RWPE1 (cell line): ENCODE data around the gene ENOX1.

ENCODE experiments used
- CTCF ChIA-PET: fragments of 350-600 bp; sonication (Branson Sonifier 250); formaldehyde crosslinking; extraction: SDS; loops from one replicate; lab custom pipeline; 2021; lab: Yijun Ruan, JAX
- POLR2A ChIA-PET: fragments of 400-600 bp; formaldehyde crosslinking; extraction: SDS; loops from one replicate; lab custom pipeline; 2020; ENCODE audit warnings: antibody characterized with exemption; ENCODE audit not compliant: low non-redundant PET; lab: Yijun Ruan, JAX
- DNase-seq: peaks from one replicate; pipeline ENCODE4 v3.0.0; 2012; ENCODE audit warnings: low spot score
- H3K27ac ChIP-seq: fragments of 450-650 bp; 2 replicates; pipeline ENCODE4 v1.5.1; 2017
- TF ChIP-seq, protein P1 (sequence below): fragments of 450-650 bp; conservative IDR thresholded peaks from 2 replicates; pipeline ENCODE4 v1.5.1; 2017; ENCODE audit warnings: low read depth, mild to moderate bottlenecking

ENOX1 gene

DNA sequence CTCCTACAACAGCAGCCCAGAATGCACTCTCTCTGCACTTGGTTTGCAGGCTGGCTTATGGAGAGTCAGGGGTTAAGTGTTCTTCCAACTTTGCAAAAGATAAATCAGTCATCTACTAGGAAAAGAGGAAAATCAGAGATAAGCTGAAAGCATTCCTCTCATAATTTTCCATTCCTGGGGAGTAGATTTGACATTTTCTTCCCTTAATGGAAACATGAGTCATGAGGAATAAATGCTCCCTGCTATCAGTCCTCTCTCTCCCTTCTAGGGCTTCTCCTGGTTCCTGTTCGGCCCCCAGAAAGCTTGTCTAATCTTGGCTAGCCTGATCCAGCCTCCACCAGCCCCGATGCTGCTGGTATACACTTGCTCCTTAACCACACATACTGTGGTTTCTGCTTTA lies 28.4 kb upstream of the ENOX1 start:
- POLR2A ChIA-PET, result no interaction called here

DNA sequence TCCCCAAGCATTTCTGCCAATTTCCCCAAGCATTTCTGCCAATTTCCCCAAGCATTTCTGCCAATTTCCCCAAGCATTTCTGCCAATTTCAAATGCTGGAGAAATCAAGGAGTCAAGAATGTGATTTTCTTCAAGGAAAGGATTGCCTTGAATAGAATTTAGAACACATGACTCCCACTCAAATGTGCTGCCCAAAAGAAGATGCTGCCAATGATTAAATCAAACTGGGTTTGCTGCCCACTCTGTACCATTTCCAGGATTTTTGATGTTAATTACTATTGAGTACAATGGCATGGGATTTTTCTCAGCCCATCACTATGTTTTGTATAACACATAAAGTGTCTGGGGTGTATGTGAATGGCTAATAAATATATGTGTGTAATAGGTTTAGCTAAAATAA lies 21.9 kb upstream of the ENOX1 start:
- no peak overlapping the region for H3K27ac ChIP-seq
- TF ChIP-seq, protein P1, sequence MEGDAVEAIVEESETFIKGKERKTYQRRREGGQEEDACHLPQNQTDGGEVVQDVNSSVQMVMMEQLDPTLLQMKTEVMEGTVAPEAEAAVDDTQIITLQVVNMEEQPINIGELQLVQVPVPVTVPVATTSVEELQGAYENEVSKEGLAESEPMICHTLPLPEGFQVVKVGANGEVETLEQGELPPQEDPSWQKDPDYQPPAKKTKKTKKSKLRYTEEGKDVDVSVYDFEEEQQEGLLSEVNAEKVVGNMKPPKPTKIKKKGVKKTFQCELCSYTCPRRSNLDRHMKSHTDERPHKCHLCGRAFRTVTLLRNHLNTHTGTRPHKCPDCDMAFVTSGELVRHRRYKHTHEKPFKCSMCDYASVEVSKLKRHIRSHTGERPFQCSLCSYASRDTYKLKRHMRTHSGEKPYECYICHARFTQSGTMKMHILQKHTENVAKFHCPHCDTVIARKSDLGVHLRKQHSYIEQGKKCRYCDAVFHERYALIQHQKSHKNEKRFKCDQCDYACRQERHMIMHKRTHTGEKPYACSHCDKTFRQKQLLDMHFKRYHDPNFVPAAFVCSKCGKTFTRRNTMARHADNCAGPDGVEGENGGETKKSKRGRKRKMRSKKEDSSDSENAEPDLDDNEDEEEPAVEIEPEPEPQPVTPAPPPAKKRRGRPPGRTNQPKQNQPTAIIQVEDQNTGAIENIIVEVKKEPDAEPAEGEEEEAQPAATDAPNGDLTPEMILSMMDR, result no peak
- CTCF ChIA-PET, result no interaction called here
- DNase-seq, result no peak
- POLR2A ChIA-PET, result no interaction called here

More for the DNA sequence above, 28.4 kb upstream of the ENOX1 start:
- peak; percentile 30 for DNase-seq
- CTCF ChIA-PET, result interaction anchor here (1.9 kb wide), 1 partner anchor 11 kb away, joined by 7 read pairs; no protein-coding TSS in a partner anchor
- H3K27ac ChIP-seq, result no peak overlapping the region
- TF ChIP-seq, protein P1, result no peak

DNA sequence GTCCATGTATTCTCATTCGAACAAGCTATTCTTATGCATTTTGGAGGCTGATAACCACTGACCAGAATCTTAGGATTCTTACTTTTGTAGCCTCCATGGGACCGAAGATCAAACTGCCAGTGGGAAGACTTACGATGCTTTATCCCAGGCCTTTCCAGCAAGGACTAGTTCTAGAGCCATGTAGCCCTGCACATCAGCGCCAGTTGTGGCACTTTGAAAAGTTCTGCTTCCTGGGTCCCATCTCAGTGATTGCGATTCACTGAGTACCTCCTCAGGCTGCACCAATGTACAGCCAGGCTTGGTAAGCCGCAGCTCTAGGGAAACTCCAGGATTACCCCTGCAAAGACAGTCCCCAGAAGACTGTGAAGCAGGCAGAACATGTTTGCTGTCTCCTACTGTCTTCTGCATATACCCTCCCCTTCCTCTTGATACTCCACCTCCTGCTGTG lies 18.9 kb upstream of the ENOX1 start:
- DNase-seq, result no peak
- ChIA-PET POLR2A (no interaction called here), CTCF (interaction anchor here (0.7 kb wide), 1 partner anchor 1409 kb away, joined by 5 read pairs; no protein-coding TSS in a partner anchor)
- peak overlapping the region; percentile 54 for H3K27ac ChIP-seq
- TF ChIP-seq, protein P1, result no peak

DNA sequence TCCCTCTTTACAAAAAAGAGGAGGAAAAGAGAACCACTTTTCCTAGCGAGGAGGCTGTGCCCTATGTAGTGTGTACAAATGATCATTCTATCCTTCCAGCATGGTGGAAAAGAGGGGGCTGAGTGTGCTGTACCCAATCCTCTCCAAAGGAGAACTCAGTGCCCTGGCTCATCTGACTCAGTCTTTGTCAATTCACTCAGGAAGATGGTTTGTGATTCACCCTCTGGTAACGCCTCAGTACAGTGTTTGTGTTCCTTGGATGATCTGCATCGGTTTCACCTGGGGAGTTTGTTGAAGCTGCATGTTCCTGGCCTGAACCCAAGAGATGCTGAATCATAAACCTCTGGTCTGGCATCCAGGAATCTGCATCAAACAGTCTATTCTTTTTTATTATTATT lies 18.3 kb upstream of the ENOX1 start:
- ChIA-PET POLR2A (no interaction called here), CTCF (interaction anchor here (0.6 to 1.7 kb wide), 11 partner anchors 10 to 940 kb away, joined by 3 to 7 read pairs (median 4); no protein-coding TSS in a partner anchor)
- peak; percentile 92 for DNase-seq
- TF ChIP-seq, protein P1, result no peak
- H3K27ac ChIP-seq, result peak overlapping the region; percentile 54

DNA sequence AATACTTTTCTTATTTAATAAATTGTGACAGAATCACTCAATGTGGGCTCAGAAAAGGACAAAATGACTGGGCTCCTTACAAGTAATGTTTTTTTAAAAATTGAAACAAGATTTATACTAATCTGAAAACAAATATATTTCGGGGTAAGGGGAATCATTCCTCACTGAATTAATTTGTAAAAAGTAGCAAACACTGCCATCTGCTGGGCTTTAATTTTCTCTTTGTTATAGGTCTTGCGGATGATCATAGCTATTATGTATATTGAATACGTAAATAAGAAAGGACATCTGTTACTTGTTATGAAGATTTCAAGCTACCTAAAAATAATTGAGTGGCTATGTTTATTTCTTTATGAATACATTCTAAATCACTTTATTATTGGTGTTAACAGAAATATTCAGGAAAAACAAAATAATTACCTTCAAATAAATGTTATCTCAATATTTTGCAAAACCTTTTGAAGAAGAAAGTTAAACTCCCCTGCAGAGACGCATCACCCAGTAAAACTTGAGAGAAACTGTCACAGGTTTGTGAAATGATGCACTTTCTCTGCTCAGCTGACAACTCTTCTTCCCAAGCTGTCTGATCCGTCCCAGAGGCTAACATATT lies 17.8 kb upstream of the ENOX1 start:
- H3K27ac ChIP-seq, result peak overlapping the region; percentile 54; the same call in 1 of the 2 replicates
- CTCF ChIA-PET, result interaction anchor here (0.6 to 1.7 kb wide), 12 partner anchors 10 to 940 kb away, joined by 3 to 7 read pairs (median 4); no protein-coding TSS in a partner anchor
- DNase-seq, result peak; percentile 46
- POLR2A ChIA-PET, result no interaction called here
- TF ChIP-seq, protein P1, result peak; percentile 58

DNA sequence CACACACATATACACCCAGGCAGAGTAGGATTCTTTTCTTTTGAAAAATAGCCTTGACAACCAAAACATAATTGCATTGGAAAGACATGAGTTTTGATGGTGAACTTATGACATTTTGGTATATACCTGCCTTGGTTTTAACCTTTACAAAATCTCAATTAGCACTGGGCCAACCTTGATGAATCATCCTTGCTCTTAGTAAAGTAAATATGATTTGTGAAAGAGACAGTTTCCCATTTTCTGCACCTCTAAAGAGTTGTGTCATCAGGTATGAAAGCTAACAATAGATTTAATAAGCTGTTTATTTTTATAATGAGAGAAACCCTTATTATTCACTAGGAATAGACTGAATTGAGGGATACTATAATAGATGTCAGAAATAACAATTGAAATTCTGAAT lies 15.7 kb upstream of the ENOX1 start:
- no peak overlapping the region for H3K27ac ChIP-seq
- DNase-seq, result peak; percentile 26
- ChIA-PET POLR2A (no interaction called here), CTCF (interaction anchor here (0.8 kb wide), 1 partner anchor 11 kb away, joined by 3 read pairs; no protein-coding TSS in a partner anchor)
- TF ChIP-seq, protein P1, result no peak
